NB4 (cell line): Measurements from ENCODE around the gene HPN.

Experiments used
- CTCF ChIP-seq: IDR thresholded peaks from one replicate; pipeline ENCODE4 v1.5.1; 2012; ENCODE audit warnings: low read depth, low read length
- MYC ChIP-seq: IDR thresholded peaks from 2 replicates; pipeline ENCODE4 v1.6.1; 2011; ENCODE audit warnings: low read depth, low read length
- POLR2A ChIP-seq: IDR thresholded peaks from 2 replicates; pipeline ENCODE4 v1.6.1; 2011; ENCODE audit warnings: mild to moderate bottlenecking; ENCODE audit not compliant: insufficient read length; ENCODE audit errors: extremely low read depth
- TF ChIP-seq, protein P1 (sequence below): IDR thresholded peaks from 2 replicates; pipeline ENCODE4 v1.6.1; 2011; ENCODE audit warnings: low read depth, low read length

DNA sequence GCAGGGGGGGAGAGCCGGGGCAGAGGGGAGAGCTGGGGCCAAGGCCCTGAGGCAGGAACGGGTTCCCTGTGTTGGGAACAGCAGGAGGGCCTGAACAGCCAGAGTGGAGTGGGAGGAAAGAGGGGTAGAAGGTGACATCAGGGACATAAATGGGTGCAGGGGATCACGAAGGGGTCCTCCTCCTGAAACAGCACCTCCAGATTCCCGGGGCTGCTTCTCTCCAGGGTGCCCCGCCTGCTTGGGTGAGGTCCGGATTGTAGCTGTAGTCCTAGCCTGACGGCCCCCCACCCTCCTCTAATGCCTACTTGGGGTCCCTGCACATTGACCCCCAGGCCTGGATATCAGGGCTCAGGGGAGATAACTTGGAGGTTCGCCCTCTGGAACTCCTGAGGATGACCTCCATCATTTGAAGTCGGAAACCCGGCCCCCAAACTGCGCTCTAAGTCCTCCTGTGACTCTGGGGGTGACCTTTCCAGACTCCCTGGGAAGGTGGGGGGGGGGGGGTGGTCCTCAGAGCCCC lies 11.7 kb upstream of the HPN start:
- TF ChIP-seq POLR2A (no peak), CTCF (no peak), MYC (no peak)
- TF ChIP-seq, protein P1, sequence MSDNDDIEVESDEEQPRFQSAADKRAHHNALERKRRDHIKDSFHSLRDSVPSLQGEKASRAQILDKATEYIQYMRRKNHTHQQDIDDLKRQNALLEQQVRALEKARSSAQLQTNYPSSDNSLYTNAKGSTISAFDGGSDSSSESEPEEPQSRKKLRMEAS, result no peak
